EL (cell line): ENCODE results near the gene TMEM208.

Experiments
- DNase-seq: peaks from one replicate; pipeline ENCODE4 v3.0.0-alpha.2; 2016

Gene TMEM208

DNA sequence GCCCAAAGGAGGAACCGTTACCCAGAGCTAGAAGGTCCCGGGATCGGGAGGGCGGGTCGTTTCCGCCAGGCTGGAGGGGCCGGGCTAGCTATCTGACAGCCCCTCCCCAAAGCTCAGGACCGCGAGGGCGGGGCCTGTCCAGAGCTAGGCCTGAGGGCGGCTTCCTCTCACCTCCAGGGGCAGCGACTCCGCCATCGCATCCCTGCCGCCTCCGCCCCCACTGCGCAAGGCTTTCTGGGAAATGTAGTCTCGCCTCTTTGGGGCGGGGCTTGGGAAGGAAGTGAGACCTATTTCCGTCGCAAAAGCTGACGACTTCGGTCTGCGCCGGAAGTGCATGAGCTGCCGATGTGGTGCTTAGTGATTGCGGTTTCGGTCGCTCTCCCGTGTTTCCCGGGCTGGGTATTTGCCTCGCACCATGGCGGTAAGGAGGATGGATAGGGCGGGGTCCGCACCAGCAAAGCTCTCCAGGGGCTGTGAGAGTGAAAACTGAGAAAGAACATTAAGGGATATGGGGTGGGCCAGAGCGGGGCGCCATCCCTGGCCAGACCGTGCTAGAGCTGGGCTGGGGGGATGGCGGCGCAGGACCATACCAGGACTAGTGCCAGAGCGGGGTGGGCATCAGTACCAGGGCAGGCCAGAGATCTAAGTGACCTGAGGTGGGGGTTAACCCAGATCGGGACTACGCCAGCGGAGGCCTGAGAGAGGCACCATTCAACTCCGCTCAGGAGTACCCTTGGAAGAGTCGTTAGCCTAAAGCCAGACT is at the start of gene TMEM208:
Gene TMEM208 (plus strand): TSS at position 327 of the 763 bp plus-strand sequence. CDS start 89 bp downstream, at position 416.
- DNase-seq: peak; percentile 99

DNA sequence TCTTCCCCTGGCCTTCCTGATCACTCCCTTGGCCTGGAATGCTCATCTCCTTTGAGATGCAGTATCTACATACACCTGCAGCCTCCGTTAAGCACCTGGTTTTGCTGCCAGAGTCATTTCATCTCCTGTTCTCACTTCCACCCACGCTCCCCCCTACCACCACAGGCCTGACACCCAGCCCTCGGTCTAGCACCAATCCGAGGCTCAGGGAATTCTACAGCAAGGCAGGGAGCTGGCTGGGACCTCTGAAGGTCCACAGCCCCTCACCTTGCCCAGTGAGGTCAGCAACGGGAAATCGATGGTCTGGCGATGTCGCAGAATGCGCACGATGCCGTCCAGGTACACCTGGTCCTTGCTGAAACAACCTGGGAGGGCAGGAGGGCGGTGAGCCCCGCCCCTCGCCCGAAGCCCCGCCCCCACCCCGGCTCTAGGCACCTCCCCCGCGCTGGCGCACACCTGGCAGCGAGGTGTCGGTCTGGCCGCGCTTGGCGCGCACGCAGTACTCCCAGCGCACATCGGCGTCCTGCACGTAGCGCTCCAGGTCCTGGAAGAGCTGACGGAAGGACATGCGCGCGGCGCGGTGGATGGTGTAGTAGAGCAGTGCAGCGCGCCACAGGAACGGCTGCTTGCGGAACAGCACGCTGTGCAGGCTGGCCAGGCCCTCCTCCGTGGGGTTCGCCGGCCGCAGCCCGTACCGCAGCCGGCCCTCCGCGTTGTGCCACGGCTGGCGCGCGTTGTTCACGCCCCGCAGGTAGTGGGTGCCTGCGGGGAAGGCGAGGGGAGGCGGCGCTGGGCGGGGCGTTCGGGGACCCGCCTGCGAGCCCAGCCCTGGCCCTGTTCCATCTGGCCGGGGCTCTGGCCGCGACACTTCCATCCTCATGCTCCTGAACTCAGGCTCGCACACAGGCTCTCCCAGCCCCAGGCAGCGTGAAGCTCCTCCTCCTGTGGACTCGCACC is 48.9 kb upstream of the TMEM208 start:
- peak; percentile 46 for DNase-seq

DNA sequence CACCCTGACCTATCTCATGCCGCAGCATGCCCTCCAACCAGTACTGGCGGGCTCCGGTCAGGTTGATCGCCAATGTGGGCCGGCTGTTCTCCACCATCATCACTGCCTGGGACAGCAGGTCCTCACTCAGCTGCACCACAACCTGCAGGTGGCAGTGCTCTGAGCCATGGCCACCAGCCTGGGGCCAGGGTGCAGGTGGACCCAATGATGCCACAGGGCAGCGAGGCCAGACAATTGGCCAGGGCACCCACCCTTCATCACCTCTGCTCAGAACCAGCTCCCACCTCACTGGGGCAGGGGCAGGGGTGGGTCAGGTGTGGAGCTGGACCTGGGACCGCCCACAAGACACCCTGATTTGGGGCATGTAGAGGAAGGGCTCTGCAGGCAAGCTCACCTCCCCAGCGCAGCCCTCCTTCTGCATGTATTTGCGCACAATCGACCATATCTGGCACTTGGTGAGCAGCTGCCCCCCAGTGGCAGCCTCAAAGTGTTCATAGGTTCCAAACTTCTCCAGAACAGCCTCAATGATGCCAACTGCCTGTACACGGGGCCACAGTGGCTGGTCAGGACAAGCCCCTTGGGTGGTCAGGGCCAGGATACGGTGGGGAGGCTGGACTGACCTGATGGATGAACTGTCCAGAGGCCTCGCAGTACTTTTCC is 47.4 kb upstream of the TMEM208 start:
- DNase-seq: no peak

DNA sequence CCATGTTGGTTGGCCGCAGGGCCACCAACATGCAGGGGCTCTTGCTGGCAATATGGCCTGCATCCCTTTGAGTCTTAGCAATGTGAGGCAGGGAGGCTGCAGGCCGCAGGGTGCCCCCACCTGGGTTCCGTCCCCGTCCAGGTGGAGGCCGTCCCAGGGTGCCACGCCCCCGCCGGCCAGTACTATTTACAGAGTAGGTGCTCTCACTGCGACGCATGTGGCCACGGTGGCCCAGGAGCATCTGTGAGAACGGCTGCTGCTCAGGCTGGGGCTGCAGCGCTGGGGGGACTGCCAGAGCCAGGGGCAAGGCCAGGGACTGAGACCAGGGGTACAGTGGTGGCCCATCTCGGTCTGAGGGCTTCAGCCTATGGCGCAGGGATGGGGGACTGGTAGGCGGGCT is 46.8 kb upstream of the TMEM208 start:
- no peak for DNase-seq

DNA sequence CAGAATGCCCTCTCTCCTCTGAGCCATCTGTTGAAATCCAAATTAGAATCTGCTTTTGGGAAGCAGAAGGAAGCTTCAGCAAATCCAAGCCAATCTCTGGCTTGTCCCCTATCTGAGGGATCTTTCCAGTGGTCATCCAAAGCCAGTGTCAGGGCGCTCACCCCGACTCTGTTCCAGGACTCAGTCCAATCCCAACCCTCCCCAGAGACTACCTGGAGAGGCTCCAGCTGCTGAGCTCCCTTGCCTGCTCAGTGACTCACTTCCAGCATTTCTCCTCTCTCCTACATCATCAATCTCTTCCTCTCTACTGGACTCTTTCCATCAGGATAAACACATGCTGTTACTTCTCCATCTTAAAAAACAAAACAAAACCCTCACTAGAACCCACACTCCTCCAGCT is 45.6 kb upstream of the TMEM208 start:
- DNase-seq: peak; percentile 76

DNA sequence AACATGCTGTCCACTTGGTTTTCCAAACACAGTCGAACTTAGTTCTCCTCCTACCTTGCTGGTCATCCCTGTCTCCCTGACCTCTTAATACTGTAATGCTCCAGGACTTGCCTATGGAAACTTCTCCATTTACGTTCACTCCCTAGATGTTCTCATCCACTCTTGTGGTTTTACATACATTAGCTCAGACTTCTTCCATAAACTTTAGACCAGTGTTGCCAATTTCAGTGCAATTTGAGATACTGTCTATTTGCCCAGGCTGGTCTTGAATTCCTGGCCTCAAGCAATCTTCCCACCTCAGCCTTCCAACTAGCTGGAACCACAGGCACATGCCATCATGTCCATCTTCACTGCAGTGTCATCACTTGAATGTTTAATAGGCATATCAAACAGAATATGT is 44.6 kb upstream of the TMEM208 start:
- DNase-seq: no peak

DNA sequence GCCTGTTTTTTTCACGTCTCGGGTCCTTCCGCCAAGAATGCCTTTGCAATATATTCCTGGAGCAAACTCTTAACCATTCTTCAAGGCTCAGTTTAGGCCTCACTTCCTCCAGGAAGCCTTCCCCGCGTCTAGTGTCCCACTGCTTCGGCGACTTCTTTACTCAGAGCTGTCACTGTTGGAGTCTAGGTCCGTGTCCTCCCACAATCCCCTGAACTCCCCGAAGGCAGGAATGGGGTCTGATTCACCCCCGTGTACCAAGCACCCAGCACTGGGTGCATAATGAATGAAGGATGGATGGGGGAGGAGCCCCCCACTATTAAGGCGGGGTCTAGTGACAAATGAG is 43.7 kb upstream of the TMEM208 start:
- DNase-seq: no peak

DNA sequence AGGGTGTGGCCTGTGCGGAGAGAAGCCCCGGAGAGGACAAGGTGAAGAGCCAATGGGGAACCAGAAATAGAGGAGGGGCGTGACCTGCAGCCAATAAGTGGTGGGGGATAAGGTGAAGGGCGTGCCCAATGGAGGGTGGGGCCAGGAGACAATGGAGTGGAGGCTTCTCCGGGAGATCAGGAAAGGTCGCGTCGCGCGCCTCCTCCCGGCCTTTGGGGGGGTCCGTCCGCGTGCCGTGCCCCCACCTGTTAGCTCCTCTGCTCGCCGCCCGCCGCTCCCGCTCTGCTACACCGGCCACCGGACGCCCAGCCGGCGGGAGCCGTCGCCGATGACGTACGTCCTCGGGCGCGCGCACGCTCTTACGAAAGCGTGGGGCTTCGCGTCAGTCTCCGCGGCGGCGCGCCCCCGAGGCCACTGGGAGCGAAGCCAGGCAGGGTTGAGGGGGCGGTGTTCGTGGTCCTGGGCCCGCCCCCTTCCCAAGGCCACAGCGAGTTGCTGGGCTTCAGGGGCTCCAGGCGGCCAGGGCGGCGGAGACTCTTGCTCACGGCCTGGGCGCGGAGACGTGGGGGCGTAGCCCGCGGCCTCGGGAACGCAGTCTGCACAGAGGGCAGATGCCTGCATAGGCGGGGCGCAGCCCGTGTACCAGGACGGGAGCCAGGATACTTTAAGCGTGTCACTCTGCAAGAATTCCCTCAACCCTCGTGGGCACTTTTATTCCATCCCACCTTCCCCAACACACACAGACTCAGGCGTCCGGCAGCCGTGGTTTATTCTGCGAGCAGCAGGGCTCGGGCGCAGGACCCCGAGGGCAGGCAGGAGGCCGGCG is 43.1 kb upstream of the TMEM208 start, which contains the start of gene MATCAP1:
Gene MATCAP1 (minus strand): TSS at position 337 of the 826 bp plus-strand sequence. CDS start 3,353 bp downstream, outside the sequence.
- DNase-seq: peak; percentile 99

DNA sequence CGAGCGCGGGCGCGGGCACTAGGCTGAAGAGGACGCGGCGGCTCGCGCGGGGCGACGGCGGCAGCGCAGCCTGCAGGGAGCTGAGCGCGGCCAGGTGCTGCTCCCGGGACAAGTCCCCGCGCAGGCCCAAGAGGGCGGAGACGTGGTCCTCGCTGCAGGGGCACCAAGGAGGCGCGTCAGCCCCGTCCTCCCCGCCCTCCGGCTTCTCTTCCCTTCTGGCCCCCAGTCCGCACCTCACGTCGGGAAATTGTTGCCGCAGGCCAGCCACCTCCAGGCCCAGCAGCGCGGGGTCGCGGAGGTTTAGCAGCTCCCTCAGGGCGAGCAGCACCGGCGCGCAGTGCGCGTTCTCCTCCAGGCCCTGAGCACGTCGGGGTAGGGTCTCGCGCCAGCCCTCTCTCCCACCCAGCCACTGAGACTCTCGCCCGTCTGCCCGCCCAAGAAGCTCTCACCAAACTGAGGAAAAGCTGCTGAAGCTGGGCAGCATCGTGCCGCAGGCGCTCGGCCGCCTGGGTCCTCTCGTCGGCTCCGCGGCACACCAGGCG is 42.4 kb upstream of the TMEM208 start:
- DNase-seq: no peak

DNA sequence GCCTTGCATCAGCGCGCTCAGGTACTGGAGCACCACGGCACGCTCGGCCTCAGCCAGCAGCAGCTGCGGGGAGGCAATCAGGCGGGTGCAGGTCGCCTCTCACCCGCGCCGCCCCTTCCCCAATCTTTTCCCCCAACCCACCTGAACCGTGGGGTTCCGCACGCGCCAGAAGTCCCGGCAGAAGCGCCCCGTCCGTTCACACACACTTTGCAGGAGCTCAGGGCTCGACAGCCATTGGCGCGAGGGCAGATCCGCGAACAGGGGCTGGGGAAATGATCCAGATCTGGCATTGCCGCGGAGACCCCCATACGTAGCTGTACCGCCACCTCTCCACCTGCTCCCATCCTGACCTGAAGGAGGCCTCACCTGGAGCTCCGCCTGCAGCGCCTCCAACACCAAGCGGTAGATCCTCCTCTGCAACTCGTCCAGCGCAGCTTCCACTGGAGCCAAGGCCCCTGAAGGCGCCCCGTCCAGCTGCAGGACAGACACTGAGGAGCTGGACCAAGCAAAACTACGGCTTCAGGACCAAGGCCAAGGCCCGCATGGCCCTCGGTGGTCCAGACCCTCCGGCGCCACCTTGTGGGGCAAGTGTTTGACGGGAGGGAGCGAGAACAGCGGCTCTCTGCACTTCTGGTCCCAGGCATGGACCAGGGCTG is 41.8 kb upstream of the TMEM208 start:
- DNase-seq: peak; percentile 93

DNA sequence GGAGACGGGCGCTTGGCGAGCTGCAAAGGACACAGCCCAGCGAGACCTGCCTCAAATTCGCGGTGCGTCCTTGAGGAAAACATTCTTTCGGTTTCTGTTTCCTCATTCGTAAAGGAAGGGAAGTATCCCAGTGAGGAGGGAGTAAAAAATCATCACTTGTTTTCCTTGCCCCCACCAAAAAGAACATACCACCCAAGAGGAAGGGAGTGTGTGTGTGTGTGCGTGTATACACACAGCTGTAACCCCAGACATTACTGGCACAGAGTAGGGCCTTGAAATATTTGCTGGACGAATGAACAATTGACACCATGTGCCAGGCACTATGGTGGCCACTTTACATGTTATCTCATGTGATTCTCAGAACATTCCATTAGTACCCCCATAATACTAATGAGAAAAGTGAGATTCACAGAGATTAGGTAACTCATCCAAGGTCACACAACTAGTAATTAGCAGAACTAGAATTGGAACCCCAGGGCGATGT is 41.2 kb upstream of the TMEM208 start:
- no peak for DNase-seq

DNA sequence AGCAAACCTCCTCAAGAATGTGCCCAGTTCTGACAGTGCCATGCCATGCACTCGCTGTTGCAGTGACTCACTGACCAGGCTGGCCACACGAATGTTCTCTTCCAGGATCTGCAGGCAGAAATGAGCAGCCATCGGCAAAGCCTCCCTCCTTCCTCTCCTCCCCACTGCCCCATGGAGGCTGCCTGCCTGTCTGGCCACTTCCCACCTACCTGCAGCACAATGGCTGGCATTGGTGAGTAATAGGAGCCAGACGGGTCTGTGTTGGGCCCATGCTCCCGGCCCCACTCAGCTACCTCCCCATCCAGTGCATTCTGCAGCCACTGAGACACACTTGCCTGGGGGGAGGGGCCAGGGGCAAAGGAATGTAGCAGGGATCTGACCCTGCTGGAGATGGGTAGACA is 40.4 kb upstream of the TMEM208 start:
- DNase-seq: peak; percentile 72

DNA sequence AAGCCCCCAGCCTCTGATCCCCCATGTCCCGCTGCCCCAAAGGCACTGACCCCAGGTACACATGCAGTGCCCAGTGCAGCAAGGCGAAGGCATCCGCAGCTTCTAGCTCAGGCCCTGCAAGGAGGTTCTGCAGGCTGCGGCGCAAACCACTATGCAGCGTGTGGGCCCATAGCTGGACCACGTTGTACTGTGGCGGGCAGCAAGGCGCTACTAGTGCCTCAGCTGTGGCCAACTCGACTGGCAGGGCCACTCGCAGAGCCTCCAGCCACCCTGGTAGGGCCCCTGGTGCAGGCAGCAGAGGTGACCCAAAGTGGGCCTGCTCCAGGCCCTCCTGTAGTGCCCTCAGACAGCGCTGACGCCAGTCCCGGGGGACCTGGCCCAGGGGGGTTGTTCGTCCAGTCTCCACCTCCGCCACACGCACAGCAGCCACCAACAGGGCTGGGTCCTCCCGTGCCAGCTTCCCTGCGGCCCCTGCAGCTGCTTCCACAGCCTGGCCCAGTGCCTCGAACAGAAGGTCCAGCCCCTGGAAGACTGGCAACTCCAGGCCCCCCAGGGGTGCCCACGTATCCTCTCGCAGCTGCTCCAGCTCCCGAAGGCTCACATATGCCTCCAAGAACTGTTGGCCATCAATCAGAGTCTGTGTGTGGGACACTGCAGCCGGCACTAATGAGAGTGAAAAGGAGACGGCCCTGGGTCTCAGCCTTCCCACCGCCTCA is 39.6 kb upstream of the TMEM208 start:
- DNase-seq: no peak

DNA sequence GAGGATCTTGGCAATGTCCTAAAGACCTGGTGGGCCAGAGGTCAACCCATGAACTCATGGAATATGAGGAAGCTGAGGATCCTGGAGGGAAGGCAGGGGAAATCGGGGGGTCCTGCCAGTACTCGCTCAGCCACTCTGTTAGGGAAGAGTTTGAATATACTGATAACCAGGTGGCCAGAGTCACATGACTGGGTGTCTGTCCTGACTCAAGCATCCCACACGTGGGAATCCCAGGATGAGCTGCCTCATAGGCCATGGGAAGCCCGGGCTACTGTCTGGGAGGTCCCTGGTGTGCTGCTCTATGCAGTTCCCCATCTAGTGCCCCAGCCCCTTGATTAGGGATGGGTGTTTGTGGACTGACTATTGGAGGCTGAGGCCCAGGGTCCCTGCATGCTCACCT is 38.6 kb upstream of the TMEM208 start:
- no peak for DNase-seq

DNA sequence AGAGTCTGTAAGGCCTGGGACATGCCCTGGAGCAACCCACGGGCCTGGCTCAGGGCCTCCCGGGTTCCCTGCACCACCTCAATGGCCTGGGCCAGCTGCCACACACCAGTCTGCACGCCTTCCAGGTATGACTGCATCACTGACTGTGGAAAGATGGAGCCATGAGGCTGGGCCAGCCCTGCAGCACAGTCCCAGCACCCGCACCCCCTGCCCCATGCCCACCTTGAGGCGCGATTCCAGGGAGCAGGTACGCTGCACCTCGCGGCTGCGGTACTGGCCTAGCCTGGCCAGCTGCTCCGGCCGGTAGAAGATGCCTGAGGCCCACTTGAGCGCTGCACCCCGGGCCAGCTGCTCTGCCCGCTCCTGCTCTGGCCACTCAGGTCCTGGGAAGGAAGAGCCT is 38.1 kb upstream of the TMEM208 start:
- DNase-seq: no peak

DNA sequence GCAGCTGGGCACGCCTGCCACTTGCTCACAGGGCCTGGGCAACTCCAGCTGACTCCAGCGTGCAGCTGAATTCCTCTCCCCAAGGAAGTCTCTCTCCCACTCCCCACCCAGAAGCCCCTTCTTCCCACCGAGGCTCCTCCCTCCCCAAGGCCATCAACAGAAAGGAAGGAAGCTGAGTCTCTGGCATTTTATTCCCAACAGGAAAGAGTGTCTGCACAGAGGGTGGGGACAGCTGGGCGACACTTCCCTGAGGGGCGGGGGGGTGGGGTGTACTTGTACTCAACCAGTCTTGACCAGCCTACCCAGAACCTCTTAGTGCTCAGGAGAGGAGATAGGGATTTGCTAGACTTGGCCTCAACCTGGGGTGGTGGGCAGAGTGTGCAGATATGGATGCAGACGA is 36.9 kb upstream of the TMEM208 start, which contains the start of gene EXOC3L1:
Gene EXOC3L1 (minus strand): TSS at position 96 of the 400 bp plus-strand sequence. CDS start 460 bp downstream, outside the sequence.
- DNase-seq: no peak

DNA sequence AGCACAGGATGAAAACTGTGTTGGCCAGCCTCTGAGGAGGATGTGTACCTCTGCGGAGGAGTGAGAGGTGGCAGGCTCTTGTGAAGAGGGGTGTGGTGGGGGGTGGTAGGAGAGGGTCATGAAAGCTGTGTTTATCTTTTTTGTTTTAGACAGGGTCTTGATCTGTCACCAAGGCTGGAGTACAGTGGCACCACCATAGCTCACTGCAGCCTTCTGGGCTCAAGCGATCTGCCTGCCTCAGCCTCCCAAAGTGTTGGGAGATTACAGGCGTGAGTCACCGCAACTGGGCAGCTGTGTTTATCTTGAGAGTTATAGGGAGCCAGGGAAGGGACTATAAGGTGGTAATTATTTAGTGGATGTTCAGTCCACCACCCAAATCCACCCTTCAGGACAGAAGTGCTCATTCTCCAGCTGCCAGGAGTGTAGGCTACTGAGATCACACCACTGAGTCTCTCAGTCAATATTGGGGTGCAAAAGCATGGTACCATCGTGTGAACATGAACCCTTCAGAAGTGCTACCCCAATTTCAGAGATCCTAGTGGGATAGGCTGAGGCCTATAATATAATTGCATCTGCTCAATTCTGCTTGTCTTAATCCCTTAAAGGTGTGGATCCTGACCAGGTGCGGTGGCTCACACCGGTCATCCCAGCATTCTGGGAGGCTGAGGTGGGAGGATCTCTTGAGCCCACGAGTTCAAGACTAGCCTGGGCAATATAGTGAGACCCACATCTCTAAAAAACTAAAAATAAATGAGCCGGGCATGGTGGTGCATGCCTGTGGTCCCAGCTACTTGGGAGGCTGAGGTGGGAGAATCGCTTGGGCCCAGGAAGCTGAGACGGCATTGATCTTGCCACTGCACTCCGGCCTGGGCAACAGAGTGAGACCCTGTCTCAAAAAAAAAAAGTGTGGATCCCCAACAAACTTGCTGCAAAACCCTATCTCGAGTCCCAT is 36.2 kb upstream of the TMEM208 start:
- DNase-seq: peak; percentile 45

DNA sequence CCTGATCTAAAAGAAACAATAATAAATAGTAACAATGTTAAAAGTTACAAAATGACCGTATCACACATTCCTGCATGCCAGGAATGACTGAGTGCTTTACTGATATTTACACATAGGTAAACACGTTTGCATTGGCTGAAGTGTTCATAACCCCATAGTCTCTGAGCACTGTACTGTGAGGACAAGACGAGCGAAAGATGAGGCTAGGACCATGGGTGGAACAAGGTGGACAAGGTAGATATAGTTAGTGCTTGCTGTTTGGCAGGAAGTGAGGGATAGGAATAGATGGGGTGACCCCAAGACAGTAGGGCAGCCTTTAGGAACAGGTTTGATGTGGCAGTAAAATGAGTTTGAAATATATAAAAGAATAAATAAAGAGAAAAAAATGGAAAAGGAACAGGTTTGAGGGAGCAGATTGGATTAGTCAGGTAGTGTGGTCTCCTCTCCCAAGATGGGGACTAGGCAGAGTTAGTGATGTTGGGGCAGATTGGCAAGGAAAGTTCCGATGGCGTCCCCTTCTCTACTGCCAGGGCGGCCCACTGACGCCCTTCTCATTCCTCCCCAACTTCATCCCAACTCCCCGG is 35.4 kb upstream of the TMEM208 start:
- DNase-seq: no peak
